ENCODE results near the gene CLCN5. TPM values are rescaled to one million over a fixed set of nuclear protein-coding genes. Genes with fewer than 3 reads are reported as not detected.

The CLCN5 gene
- total RNA-seq, 1 donor from 2014 or later = 8.4 TPM

DNA sequence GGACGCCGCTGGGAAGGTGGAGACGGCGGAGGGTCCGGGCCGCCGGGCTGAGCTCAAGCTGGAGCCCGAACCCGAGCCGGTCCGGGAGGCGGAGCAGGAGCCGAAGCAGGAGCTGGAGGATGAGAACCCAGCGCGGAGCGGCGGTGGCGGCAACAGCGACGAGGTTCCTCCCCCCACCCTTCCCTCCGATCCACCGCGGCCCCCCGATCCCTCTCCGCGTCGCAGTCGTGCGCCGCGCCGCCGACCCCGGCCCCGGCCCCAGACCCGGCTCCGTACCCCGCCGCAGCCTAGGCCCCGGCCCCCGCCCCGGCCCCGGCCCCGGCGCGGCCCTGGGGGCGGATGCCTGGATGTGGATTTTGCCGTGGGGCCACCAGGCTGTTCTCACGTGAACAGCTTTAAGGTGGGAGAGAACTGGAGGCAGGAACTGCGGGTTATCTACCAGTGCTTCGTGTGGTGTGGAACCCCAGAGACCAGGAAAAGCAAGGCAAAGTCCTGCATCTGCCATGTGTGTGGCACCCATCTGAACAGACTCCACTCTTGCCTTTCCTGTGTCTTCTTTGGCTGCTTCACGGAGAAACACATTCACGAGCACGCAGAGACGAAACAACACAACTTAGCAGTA is 42.6 kb upstream of the CLCN5 start:
- FAIRE-seq = no peak
- TF ChIP-seq, protein P1, sequence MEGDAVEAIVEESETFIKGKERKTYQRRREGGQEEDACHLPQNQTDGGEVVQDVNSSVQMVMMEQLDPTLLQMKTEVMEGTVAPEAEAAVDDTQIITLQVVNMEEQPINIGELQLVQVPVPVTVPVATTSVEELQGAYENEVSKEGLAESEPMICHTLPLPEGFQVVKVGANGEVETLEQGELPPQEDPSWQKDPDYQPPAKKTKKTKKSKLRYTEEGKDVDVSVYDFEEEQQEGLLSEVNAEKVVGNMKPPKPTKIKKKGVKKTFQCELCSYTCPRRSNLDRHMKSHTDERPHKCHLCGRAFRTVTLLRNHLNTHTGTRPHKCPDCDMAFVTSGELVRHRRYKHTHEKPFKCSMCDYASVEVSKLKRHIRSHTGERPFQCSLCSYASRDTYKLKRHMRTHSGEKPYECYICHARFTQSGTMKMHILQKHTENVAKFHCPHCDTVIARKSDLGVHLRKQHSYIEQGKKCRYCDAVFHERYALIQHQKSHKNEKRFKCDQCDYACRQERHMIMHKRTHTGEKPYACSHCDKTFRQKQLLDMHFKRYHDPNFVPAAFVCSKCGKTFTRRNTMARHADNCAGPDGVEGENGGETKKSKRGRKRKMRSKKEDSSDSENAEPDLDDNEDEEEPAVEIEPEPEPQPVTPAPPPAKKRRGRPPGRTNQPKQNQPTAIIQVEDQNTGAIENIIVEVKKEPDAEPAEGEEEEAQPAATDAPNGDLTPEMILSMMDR (IDR thresholded peaks at IDR 0.05; ENCODE audit: insufficient read depth, low read length, severe bottlenecking) = no peak
- H3K27me3 ChIP-seq (ENCODE audit: control insufficient read depth, insufficient read depth, low read length) = no peaks in the 10 kb centered on the region
- DNase-seq (ENCODE audit: low read depth) = no peak
- no peaks in the 10 kb centered on the region for H3K36me3 ChIP-seq (ENCODE audit: control insufficient read depth, insufficient read depth, low read length)
- H3K4me3 ChIP-seq (ENCODE audit: low read depth, low read length) = peak overlapping the region; percentile 56

DNA sequence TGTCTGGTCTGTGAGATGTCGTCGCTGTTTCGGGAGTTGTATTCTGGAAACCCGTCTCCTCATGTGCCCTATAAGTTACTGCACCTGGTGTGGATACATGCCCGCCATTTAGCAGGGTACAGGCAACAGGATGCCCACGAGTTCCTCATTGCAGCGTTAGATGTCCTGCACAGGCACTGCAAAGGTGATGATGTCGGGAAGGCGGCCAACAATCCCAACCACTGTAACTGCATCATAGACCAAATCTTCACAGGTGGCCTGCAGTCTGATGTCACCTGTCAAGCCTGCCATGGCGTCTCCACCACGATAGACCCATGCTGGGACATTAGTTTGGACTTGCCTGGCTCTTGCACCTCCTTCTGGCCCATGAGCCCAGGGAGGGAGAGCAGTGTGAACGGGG is 41.7 kb upstream of the CLCN5 start:
- no peak overlapping the region for H3K4me3 ChIP-seq (ENCODE audit: low read depth, low read length)
- FAIRE-seq (no peak), DNase-seq (ENCODE audit: low read depth) (no peak)
- no peaks in the 10 kb centered on the region for H3K27me3 ChIP-seq (ENCODE audit: control insufficient read depth, insufficient read depth, low read length)
- H3K36me3 ChIP-seq (ENCODE audit: control insufficient read depth, insufficient read depth, low read length) = no peaks in the 10 kb centered on the region
- TF ChIP-seq, protein P1 (IDR thresholded peaks at IDR 0.05; ENCODE audit: insufficient read depth, low read length, severe bottlenecking) = no peak

DNA sequence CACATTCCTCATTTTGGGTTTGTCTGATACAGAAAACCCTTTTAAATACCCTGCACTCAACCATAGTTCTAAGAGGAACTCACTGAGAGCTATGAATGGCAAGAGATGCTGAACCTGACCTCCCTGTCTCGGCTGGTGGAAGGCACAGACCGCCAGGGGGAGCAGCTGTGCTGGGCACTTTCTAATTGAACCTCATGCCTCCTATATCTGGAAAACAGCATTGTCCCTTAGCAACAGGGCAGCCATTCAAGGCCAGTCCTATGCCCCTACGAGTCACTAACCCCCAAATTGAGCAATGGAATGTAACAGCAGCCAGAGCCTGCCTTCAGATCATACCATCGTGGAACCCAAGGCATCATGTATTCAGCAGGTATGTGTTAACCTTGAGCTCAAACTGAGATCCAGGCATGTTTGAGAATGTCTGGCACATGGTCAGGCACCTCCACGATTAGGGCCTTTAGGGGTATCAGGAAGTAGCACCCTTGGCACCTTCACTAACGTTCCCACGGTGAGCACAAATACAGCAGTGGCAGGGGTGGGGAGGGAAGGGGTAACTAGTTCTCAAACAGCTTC is 38.0 kb upstream of the CLCN5 start:
- DNase-seq (ENCODE audit: low read depth) = peak; percentile 39
- no peak for FAIRE-seq
- Histone ChIP-seq H3K27me3 (ENCODE audit: control insufficient read depth, insufficient read depth, low read length) (no peaks in the 10 kb centered on the region), H3K4me3 (ENCODE audit: low read depth, low read length) (no peak overlapping the region), H3K36me3 (ENCODE audit: control insufficient read depth, insufficient read depth, low read length) (no peaks in the 10 kb centered on the region)
- TF ChIP-seq, protein P1 (IDR thresholded peaks at IDR 0.05; ENCODE audit: insufficient read depth, low read length, severe bottlenecking) = peak; percentile 79

- no peaks in the 10 kb centered on the region for H3K36me3 ChIP-seq (ENCODE audit: control insufficient read depth, insufficient read depth, low read length)
- no peaks in the 10 kb centered on the region for H3K27me3 ChIP-seq (ENCODE audit: control insufficient read depth, insufficient read depth, low read length)
- no peak overlapping the region for H3K4me3 ChIP-seq (ENCODE audit: low read depth, low read length)
- TF ChIP-seq, protein P1 (IDR thresholded peaks at IDR 0.05; ENCODE audit: insufficient read depth, low read length, severe bottlenecking) = no peak
- DNase-seq (ENCODE audit: low read depth) = no peak
- FAIRE-seq = no peak
These were observed 29.9 kb upstream of the CLCN5 start for GRCh38 chrX:49892542-49892941.

DNA sequence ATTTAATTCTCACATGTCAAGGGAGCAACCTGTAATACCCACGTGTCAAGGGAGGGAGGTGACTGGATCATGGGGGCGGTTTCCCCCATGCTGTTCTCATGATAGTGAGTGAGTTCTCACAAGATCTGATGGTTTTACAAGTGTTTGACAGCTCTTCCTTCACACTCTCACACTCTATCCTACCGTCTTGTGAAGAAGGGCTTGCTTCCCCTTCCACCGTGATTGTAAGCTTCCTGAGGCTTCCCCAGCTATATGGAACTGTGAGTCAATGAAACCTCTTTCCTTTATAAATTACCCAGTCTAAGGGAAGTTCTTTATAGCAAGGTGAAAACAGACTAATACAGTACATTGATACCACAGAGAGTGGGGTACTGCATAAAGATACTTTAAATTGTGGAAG is 25.4 kb upstream of the CLCN5 start:
- FAIRE-seq (no peak), DNase-seq (ENCODE audit: low read depth) (no peak)
- TF ChIP-seq, protein P1 (IDR thresholded peaks at IDR 0.05; ENCODE audit: insufficient read depth, low read length, severe bottlenecking) = no peak
- Histone ChIP-seq H3K36me3 (ENCODE audit: control insufficient read depth, insufficient read depth, low read length) (no peaks in the 10 kb centered on the region), H3K4me3 (ENCODE audit: low read depth, low read length) (no peak overlapping the region), H3K27me3 (ENCODE audit: control insufficient read depth, insufficient read depth, low read length) (no peaks in the 10 kb centered on the region)

GRCh38 chrX:49901048-49901447 is 21.3 kb upstream of the CLCN5 start:
- no peak for DNase-seq (ENCODE audit: low read depth)
- Histone ChIP-seq H3K4me3 (ENCODE audit: low read depth, low read length) (no peak overlapping the region), H3K27me3 (ENCODE audit: control insufficient read depth, insufficient read depth, low read length) (no peaks in the 10 kb centered on the region), H3K36me3 (ENCODE audit: control insufficient read depth, insufficient read depth, low read length) (no peaks in the 10 kb centered on the region)
- FAIRE-seq = no peak
- TF ChIP-seq, protein P1 (IDR thresholded peaks at IDR 0.05; ENCODE audit: insufficient read depth, low read length, severe bottlenecking) = no peak
